Hematopoietic multipotent progenitor cell treated with erythropoietin and hydrocortisone succinate and interleukin-3 and kit ligand, for 6 days (in vitro differentiated cells): ENCODE measurements around the gene GPR55.
A peak's percentile ranks its signal among the peaks of the same experiment; 100 is the strongest.
"Not testable (repeated sequence)": the region's sequence is repeated elsewhere in the genome, so short reads cannot be mapped to it uniquely, and the experiment has no call there.

Experiments used
- DNase-seq: peaks from one replicate; pipeline ENCODE4 v3.0.0-alpha.2; 2015

GPR55 gene

GRCh38 chr2:230950874-230951339 is 25.9 kb upstream of the GPR55 start:
- DNase-seq, result no peak

DNA sequence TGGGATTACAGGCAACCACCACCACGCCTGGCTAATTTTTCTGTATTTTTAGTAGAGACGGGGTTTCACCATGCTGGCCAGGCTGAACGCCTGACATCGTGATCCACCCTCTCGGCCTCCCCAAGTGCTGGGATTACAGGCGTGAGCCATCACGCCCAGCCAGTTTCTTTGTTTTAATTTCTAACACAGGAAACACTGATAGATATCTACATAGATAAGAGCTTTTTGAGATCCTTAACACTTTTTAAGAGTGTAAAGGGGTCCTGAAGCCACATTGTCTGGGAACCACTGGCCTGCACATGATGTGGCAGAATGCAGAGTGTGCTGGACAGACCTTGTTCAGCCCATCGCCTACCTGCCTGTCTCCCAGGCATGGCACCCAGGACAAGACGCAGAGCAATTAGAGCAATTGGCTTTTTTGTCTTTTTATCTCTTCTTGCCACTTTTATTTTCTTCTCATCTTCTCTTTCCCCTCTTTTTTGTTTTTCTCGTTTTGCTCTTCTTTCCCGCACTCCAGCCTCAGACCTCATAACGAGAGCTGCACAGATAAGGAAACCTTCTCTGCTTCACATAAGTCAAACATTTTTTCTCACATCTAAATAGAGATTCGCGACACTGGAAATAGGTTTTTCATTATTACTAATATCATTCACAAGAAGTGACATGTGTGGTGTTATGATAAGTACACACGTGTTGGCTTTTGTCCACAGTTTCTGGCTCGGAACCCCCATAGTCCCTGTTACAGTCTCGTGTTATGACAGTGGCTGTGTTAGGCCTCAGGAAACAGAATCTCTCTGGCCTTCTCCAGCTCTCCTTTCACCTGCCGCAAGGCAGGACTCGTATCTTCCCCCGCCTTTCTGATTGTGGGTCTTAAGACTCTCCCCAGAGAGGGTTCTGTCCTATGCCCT is 25.2 kb upstream of the GPR55 start:
- peak; percentile 18 for DNase-seq

- peak; percentile 30 for DNase-seq
Measured at GRCh38 chr2:230947908-230948365, 22.9 kb upstream of the GPR55 start.

- no peak for DNase-seq
Measured at GRCh38 chr2:230947235-230947576, 22.2 kb upstream of the GPR55 start.

GRCh38 chr2:230946429-230947234 is 21.6 kb upstream of the GPR55 start:
- no peak for DNase-seq

DNA sequence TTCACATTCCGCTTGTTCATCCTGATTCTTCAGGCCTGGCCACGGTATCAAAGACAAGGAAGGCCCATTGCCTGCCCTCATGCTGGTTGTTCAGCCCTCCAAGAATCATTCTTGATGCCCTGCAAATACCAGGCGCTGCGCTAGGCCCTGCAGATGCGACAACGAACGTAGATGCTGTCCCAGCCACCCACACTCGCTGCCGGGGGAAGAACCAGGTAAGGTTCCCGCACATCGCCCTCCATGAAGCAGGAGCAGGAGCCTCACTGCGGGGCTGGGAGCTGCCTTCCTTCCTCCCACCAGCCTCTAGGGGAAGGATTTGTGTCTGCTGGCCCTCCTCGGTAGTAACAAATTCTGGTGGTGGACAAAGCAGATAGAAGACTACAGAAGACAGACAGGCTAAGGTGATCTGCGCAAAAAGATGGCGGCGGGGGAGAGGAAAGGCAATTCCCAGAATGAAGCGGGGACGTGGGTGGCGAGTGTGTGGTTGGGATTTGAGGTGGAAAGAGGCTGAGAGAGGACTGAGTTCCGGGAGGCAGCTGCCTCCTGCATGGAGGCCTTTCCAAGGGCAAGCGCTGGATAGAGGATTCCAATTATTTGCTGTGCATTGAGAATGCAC is 19.8 kb upstream of the GPR55 start:
- no peak for DNase-seq

DNA sequence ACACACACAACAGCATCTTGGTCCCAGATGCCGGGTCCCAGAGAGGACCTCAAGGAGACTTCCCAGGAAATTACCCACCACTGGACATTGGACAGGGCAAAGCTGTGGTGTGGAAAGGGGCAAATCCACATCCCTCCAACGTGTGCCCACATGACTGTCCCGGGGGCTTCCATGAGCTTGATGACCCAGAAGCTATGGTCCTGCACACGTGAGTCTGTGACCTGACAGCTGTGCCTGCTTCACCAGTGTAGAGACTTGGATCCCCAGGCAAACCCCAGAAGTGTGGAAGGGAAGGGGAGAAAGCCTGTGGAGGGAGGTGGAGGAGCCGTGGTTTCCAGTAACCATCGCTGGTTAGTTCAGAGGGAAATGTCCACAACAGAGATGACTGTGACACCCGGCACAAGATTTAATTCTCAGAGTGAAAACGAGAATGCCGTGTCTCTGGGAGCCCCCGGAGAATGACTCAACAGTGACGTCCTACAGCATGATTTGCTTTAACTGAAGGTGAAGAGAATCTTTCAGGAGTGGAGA is 19.1 kb upstream of the GPR55 start:
- DNase-seq, result no peak

DNA sequence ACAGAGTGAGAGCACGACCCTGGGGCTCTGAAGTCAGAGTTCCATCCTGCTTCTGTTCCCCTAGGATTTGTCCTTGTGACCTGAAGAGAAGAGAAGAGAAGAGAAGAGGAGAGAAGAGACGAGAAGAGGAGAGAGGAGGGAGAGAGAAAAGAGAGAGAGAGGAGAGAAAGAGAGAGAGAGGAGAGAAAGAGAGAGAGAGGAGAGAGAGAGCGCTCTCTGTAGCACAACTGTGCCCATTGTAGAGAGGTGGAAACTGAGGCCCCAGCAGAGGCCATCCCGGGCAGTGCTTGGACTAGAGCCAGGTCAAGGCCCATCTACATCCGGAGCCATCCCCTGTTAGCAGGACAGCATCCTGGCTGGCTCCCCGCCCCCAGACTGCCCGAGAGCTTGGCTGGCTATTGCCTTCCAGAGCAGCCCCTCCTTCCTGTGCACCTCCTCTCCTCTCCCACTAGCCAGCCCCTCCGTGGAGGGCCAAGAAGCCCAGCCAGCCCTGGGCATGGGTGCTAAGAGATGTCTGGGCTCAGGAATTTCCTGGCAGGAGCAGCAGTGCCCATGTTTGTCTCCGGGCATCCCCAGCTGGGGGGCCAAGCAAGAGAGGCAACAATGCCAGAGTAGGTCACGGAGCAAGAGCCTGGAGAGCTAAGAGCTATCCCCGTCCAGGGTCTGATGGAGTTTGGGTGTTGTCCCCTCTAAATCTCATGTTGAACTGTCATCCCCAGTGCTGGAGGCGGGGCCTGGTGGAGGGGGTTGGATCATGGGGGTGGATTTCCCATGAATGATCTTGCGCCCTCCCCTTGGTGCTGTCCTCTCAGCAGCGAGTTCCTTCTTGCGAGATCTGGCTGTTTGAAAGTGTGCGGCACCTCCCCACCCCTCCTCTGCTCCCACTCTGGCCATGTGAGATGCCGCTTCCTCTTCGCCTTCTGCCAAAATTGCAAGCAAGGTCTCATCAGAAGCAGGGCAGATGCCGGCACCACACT is 18.2 kb upstream of the GPR55 start:
- peak; percentile 58 for DNase-seq

GRCh38 chr2:230942371-230942770 is 17.3 kb upstream of the GPR55 start:
- DNase-seq, result no peak

GRCh38 chr2:230941202-230942180 is 16.4 kb upstream of the GPR55 start:
- DNase-seq, result no peak

GRCh38 chr2:230940471-230940815 is 15.4 kb upstream of the GPR55 start:
- no peak for DNase-seq

GRCh38 chr2:230939691-230940470 is 14.8 kb upstream of the GPR55 start:
- DNase-seq, result no peak

DNA sequence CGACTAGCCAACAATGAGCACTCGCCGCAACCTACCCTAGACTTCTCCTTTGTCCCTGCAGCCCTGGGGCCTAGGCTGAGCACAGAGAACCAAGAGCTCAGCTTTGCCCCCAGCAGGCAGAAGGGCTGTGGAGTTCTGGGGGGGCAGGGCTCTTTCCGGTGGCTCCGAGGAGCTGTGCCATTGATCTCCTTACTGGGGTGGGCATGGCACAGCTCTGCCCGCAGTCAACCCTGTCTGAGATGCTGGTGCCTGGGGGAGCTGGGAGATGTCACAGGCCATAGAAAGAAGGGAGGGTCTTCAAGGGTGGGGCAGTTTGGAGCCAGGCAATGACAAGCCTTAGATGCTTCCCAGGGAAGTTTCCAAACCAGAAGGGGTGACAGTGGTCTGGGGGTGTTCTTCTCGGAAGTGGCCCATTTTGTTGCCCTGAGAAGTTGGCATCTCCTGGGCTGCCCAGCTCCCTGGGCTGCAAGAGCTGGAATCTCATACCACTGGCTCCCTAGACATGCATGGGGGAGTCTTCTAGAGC is 14.1 kb upstream of the GPR55 start:
- DNase-seq, result no peak

DNA sequence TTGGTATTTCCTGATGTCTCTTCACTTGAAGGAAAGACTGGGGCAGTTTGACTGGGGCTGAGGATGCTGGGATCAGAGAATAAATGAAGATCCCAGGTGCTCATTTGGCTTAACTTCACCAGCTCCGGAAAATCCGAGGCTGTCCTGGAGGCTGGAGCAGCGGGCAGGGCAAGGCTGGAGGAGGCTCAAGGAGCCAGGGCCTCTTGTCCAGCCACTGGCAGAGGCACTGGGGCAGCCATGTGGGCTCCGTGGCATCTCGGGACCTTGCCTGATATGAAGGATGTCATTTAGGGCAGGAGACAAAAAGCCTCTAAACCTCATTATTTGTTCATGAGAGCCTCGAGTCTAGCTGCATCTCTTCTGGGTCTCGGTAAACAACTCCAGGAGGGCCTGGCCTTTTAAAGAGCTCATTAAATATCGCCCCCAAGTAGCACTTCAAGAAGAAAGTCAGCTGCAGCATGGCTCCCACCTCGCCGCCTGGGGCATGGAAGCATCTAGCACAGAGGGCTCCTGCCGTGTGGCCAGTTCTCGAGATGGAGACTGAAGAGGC is 13.5 kb upstream of the GPR55 start:
- DNase-seq, result no peak

- DNase-seq, result no peak
Measured at GRCh38 chr2:230938098-230938497, 13.1 kb upstream of the GPR55 start.

- no peak for DNase-seq
Measured at GRCh38 chr2:230937362-230937761, 12.3 kb upstream of the GPR55 start.

DNA sequence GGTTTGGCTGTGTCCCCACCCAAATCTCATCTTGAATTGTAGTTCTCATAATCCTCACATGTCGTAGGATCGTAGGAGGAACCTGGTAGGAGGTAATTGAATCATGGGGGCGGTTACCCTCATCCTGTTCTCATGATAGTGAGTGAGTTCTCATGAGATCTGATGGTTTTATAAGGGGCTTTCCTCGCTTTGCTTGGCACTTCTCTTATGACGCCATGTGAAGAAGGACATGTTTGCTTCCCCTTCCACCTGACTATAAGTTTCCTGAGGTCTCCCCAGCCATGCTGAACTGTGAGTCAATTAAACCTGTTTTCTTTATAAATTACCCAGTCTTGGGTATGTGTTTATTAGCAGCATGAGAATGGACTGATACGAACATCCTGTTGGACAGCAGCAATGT is 11.2 kb upstream of the GPR55 start:
- DNase-seq, result not testable (repeated sequence)

- DNase-seq, result no peak
Measured at GRCh38 chr2:230935130-230935430, 10.0 kb upstream of the GPR55 start.
